ENCODE measurements around the gene ABHD2.

ABHD2 gene

DNA sequence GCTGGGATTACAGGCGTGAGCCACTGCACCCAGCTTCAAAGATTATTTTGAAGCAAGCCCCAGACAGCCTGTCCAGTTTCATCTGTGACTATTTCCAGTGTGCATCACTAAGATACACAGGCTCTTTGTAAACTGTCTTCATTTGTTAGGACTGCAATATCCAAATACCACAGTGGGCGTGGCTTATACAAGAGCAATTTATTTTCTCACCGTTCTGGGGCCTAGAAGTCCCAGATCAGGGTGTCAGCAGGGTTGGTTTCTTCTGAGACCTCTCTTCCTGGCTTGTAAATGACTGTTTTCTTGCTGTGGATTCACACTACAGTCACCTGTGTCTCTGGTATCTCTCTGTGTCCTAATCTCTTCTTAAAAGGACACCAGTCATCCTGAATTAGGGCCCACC is 73.4 kb downstream of the ABHD2 start:
- peak; percentile 34 for DNase-seq (ENCODE audit: low spot score)

DNA sequence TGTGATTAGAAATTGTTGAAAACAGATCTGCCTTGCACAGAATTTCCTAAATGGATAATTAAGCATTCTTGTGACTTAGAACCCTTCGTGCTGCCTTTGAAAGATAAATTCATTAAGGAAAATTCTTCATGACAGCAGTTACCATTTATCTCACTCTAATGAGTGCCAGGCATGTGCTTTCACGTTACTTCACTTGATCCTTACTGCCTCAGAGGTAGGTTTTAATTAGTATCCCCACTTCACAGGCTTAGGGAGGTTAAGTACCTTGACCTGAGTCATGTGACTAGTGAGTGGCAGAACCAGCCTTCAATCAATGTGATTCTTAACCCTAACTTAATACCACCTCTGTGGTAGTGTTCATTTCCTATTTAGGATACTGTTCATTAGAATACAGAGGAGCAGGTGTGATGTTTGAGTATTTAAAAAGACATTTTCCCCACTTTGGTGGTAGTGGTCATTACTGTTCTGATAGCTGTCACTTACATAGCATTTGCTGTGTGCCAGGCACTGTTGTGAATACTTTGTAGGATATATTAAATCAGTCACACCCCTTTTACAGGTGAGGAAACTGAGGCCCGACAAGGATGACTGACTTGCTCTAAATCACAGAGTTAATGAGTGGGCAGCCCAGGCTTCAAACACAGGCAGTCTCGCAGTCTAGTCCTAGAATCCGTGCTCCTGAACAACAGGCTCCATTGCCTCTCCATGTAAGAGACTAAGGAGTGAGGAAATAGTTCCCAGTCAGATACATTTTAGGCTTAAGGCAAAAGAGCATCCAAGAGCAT is 75.2 kb downstream of the ABHD2 start:
- DNase-seq (ENCODE audit: low spot score), result peak; percentile 67

- no peak for DNase-seq (ENCODE audit: low spot score)
Measured at GRCh38 chr15:89164712-89165211, 76.5 kb downstream of the ABHD2 start.

- DNase-seq (ENCODE audit: low spot score), result no peak
Measured at GRCh38 chr15:89165677-89166076, 77.4 kb downstream of the ABHD2 start.

DNA sequence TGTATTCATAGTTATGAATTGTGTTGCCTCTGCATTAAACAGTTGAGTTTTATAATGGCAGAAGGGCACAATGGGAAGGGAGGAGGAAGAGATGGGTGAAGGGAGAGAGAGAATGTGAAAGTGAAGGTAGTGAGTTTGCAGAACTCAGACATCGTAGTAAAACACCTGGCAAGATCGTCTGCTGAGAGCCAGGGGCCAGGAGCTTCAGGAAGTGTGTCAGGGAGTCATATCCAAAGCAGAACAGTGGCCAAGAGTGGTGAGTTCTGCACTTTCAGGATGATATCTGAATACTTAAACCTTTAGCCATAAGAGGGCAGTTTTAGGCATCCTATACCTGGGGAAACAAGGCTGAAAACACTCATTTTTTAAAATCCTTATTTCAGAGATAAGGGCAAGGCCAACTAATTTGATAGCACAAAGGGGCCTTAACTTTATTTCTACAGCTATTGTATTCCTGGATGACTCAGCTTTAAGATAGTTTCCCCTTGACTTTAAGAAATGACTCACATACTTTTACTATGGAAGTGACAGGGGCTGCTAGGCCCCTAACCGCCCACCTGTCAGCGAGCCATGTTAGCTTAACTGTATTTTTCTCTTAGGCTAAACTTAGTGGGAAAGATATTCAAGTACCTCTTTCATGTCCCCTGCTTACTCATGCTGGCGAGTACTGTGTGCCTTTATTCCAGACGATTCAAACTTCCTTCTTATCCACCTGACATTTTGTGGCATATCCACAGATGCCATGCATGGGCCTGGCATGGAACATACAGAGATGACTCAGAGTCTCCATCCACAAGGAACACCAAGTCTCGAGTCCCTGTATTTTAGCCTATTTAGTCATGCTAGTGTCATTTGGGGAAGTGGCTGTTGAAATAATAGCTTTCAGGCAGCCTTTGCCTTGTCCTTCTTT is 79.3 kb downstream of the ABHD2 start:
- DNase-seq (ENCODE audit: low spot score), result no peak

DNA sequence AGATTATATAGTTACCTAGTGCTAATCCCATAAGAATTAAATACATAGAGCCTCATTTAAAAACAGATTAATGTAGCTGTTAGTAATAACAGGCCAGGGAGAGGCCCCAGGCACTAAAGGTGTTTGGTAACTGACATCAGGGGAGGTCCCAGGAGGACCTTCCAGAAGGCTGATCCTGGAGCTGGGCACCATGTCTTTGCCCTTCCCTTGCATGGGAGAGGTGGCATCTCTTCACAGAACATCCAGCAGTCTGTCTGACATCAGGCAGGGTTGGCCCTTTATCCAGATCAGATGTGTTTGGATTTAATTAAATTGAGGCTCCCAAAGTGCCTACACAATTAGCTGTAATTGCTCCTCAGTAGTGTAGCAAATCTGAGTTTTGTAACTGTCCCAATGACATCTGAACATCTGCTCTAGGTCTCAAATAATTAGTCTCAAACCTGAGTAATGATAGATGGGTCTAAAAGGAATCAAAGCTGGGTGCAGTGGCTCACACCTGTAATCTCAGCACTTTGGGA is 80.1 kb downstream of the ABHD2 start:
- DNase-seq (ENCODE audit: low spot score), result peak; percentile 40

DNA sequence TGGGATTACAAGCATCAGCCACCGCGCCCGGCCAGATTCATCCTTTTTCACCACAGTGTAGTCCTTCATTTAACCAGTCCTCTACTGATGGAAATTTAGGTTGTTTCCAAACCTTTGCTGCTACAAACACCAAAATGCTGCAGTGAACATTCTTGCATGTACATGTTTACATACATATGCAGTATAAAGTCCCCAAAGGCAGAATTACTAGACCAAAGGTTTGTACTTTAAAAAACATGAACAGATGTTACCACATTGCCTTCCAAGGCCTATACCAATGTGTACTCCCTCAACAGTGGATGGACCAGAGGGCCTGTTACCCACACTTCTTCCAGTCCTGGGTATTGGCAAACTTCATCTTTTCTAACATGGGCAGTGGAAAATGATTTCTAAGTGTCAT is 82.1 kb downstream of the ABHD2 start:
- DNase-seq (ENCODE audit: low spot score), result no peak

DNA sequence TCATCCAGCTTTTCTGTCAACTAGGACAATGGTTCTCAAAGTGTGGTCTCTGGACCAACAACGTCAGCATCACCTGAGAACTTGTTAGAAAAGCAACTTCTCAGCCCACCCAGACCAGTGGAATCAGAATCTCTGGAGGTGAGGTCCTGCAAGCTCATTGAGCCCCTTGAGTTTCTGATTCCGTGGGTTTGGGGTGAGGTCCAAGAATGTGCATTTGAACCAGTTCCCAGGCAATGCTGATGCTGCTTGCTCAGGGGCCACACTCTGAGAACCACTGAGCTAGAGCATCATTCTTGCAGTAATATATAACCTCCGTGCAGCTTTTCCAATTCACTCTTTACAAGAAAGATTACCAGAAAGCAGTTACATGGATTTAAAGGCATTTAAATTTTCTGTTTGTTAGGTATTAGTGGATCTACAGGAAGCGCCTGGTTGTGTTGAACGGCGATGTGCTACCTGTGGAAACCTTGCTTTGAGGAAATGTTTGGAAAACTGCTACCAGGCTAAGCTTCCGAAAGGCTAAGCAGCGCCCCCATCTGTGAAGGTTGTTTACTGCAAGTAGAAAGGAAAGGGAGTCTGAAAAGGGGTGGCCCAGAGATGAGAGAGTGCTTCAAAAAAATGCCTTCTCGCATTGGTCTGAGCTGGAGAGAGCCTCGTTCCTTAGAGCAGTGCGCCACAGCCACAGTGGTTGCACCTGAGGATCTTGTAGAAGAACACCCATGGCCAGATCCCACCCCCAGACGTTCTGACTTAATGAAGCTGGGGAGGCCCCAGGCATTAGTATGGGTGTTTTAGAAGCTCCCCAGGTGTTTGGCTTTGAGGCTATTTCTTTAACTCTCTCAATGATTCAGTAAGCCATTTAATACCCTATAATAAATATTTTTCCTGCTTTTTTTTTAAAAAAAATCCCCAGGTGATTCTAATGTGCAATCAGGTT is 83.1 kb downstream of the ABHD2 start:
- peak; percentile 27 for DNase-seq (ENCODE audit: low spot score)

- no peak for DNase-seq (ENCODE audit: low spot score)
Measured at GRCh38 chr15:89172921-89173320, 84.7 kb downstream of the ABHD2 start.

DNA sequence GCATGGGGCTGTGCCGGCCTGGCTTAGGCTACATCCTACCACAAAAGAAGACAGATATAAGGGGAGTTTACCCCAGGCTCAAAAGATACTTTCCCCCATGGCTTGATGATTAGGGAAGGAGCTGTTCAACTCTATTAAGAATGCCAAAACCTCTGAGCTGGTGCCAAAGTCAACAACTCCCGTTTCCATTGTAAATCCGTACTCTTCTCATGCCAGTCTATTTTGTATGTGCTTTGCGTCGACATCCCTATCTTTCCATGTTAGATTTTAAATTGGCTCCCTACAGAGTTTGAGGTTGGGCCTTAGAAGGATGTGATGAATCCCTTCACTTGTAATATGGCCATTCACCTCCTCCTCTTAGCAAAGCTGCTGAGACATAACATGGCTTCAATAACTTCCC is 86.2 kb downstream of the ABHD2 start:
- DNase-seq (ENCODE audit: low spot score), result no peak

DNA sequence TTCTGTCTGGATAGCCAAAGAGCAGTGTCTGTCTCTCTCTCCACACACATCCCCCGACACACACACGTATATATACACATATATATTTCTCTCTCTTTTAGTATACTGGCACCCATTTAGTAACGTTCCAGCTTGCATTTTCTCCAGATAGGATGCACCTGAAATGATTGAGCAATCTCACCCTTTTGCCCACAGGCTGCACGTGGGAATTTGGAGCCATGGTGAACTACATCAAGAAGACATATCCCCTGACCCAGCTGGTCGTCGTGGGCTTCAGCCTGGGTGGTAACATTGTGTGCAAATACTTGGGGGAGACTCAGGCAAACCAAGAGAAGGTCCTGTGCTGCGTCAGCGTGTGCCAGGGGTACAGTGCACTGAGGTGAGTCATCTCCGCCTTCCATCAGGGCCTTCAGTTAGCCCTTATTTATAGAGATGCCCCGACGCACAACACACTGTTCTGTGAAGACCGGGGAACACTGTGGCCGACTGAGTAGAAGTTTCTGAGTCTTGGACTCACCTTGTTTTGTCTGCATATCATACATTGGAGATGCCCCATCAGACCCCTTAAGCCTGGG is 87.4 kb downstream of the ABHD2 start:
- DNase-seq (ENCODE audit: low spot score), result no peak

GRCh38 chr15:89177116-89177515 is 88.9 kb downstream of the ABHD2 start:
- DNase-seq (ENCODE audit: low spot score), result no peak

- peak; percentile 67 for DNase-seq (ENCODE audit: low spot score)
Measured at GRCh38 chr15:89177633-89178306, 89.5 kb downstream of the ABHD2 start.

DNA sequence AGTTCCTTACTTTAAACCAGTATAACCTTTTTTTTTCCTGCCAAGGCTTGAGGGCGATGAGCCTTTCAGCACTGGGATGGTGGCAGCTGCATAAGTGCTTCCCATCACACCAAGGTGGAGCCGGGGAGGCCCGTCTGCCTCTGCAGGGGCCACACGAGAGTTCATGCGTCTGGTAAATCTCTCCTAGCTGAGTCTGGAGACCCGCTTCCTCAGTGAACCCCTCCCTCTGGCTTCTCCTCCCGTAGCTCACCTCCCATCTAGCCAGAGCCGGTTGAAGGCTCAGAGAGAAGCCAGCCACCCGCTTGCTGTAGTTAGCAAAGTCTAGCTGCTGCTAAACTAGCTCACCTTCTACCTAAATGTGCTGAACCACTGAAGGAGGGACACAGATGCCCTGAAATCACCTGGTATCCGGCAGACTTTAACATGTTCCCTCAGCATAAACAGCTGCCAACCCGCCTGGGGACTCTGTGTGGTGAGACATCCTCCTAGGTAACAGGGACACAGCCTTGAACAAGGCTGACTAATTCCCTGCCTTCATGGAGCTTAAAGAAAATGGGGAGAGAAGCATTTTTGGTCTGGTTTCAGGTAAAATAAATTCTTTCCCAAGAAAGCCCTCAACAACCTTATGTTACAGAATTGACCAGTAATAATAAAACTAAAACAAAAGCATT is 90.2 kb downstream of the ABHD2 start:
- DNase-seq (ENCODE audit: low spot score), result no peak

DNA sequence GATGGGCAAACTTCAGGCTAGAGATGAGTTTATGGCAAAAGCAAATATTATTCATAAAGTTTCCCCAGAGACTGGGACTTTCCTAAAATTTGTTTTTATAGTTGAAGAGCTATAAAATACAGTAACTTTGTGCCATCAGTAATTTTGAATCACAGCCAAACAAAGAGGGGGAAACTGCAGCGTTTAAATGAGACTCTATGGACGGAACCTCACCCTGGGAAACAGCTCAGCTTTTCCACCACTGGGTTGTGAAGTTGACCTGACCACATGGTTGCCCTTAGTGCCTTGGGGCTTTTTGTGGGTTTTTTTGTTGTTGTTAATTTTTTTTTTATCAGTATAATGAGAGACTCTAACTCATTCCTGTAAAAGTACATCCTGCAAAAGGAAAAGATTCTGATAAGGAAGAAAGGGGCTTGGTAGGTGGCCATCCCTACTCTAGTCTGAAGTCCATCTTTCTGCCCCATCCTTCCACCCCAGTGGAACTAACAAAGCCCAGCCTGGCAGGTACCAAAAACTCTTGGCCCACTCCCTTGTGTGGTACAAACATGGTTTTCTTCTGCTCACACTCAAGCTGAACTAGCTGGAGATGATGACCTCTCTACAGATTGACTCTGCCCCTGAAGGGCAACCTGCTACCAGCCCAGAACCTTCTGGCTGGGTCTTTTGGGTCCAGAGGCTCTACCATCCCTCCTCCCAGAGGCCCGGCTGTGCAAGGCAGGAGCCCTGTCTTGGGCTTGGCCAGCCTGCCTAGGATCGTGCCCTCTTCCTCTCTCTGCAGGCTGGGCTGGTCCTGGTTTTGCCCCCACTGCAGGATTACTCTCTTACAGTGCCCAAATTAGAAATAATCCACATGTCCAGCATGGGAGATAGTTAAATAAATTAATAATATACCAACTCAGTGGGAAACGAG is 92.0 kb downstream of the ABHD2 start:
- DNase-seq (ENCODE audit: low spot score), result no peak

DNA sequence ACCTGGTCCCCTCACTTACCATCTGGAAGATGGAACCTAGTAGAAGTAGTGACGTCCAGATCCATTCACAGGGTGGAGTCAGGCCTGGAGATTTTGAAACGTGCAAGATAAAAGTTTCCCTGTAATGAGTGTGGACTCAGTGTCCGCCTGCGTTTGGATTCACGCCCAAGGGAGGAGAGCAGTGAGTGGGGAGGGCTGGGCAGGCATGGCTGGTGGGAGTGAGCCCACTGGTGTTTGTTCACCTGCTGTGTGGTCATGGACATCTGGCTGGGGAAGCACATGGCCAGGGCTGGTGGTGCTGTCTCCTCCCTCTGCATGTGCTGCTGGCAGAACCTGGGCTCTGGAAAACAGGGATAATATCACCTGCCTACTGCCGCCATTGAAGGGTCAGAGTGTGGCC is 96.1 kb downstream of the ABHD2 start:
- DNase-seq (ENCODE audit: low spot score), result no peak

- DNase-seq (ENCODE audit: low spot score), result no peak
Measured at GRCh38 chr15:89184886-89185526, 96.8 kb downstream of the ABHD2 start.

DNA sequence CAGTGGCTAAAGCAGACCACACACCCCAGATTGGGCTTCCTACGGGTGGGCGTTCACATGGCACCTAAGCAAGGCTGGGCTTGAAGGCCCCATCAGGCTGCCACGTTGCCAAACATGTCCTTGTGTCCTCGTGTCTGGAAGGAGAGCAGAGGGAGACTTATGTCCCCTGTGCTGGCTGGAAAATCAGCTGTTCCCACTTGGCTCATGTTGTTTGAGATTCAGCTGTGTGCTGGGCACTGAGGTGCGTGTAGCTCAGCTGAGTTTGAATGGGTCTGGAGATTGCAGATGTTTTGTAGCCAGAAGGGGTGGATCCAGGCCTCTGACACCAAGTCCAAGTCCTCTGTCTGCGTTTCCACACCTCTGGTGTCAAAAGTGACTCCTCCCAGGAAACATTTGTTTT is 98.5 kb downstream of the ABHD2 start:
- no peak for DNase-seq (ENCODE audit: low spot score)
